CD14-positive monocyte (primary cell): Measurements from ENCODE around the gene ESYT1. TPM values are rescaled to one million over a fixed set of nuclear protein-coding genes. Genes with fewer than 3 reads are reported as not detected.

Source experiments
- DNase-seq, 3 donors: peaks; one replicate each; pipeline ENCODE4 v3.0.0-alpha.2; 2011 to 2022
- H2AFZ ChIP-seq: 2 replicates; pipeline ENCODE4 v1.6.0; 2012; ENCODE audit warnings: mild to moderate bottlenecking, low read depth, low read length, inconsistent platforms; ENCODE audit not compliant: insufficient read depth, poor library complexity, severe bottlenecking
- H3K27ac ChIP-seq, 2 donors: 1 replicate in 1 of 2; 2 replicates in 1 of 2; pipeline ENCODE4 v1.5.1; 2012 to 2013; ENCODE audit warnings: low read length in 2 of 2, control low read depth in 1 of 2, inconsistent platforms in 1 of 2, low read depth in 1 of 2, mild to moderate bottlenecking in 1 of 2
- H3K27me3 ChIP-seq, 2 donors: one replicate each; pipeline versions ENCODE4 v1.6.0 to v1.6.1; 2011 to 2013; ENCODE audit warnings: low read length in 2 of 2; ENCODE audit not compliant: control insufficient read depth in 2 of 2, insufficient read depth in 2 of 2
- H3K36me3 ChIP-seq, 2 donors: replicated peaks in 1 of 2; 1 replicate in 1 of 2; 2 replicates in 1 of 2; pipeline versions ENCODE4 v1.5.1 to v1.6.1; 2012 to 2013; ENCODE audit warnings: low read length in 2 of 2, control low read depth in 1 of 2, inconsistent platforms in 1 of 2, mild to moderate bottlenecking in 1 of 2; ENCODE audit not compliant: insufficient read depth in 2 of 2, control insufficient read depth in 1 of 2
- H3K4me1 ChIP-seq, 2 donors: 1 replicate in 1 of 2; 2 replicates in 1 of 2; pipeline versions ENCODE4 v1.5.1 to v1.6.1; 2012 to 2013; ENCODE audit warnings: low read length in 2 of 2, control low read depth in 1 of 2, inconsistent platforms in 1 of 2, mild to moderate bottlenecking in 1 of 2, moderate library complexity in 1 of 2; ENCODE audit not compliant: insufficient read depth in 2 of 2, control insufficient read depth in 1 of 2
- H3K4me2 ChIP-seq: replicated peaks from 2 replicates; pipeline ENCODE3; 2012; ENCODE audit warnings: low read length, moderate library complexity, mild to moderate bottlenecking; ENCODE audit not compliant: poor library complexity, severe bottlenecking; ENCODE audit errors: extremely low read depth
- H3K4me3 ChIP-seq, 3 experiments: fragments of 200-600 bp in 1 of 3; sonication (generic) in 1 of 3; replicated peaks in 1 of 3; 1 replicate in 2 of 3; 2 replicates in 1 of 3; pipeline ENCODE4 v1.5.1; 2011 to 2013; ENCODE audit warnings: low read length in 3 of 3, mild to moderate bottlenecking in 3 of 3, control low read depth in 2 of 3, low read depth in 2 of 3, inconsistent platforms in 1 of 3, moderate library complexity in 1 of 3
- H3K79me2 ChIP-seq: 2 replicates; pipeline ENCODE4 v1.6.0; 2012; ENCODE audit warnings: mild to moderate bottlenecking, control low read depth, inconsistent platforms, low read length, moderate library complexity; ENCODE audit not compliant: insufficient read depth
- H3K9ac ChIP-seq: 2 replicates; pipeline ENCODE4 v1.6.0; 2017; ENCODE audit warnings: low read length, mild to moderate bottlenecking; ENCODE audit not compliant: insufficient read depth, poor library complexity, severe bottlenecking
- H3K9me3 ChIP-seq, 2 donors: replicated peaks in 1 of 2; 1 replicate in 1 of 2; 2 replicates in 1 of 2; pipeline versions ENCODE4 v1.5.1 to v1.6.1; 2012 to 2013; ENCODE audit warnings: low read length in 2 of 2, control low read depth in 1 of 2; ENCODE audit not compliant: control insufficient read depth in 1 of 2, insufficient read depth in 1 of 2
- H4K20me1 ChIP-seq: 2 replicates; pipeline ENCODE4 v1.6.0; 2012; ENCODE audit warnings: mild to moderate bottlenecking, low read length, control low read depth, moderate library complexity; ENCODE audit not compliant: insufficient read depth
- H3K27ac Mint-ChIP-seq, 7 donors: one replicate each; pipeline ENCODE4 v1.8.0; 2020; ENCODE audit warnings: mild to moderate bottlenecking in 7 of 7, mixed read lengths in 7 of 7, moderate library complexity in 6 of 7, inconsistent platforms in 2 of 7
- H3K27me3 Mint-ChIP-seq, 3 donors: one replicate each; pipeline ENCODE4 v1.8.0; 2021 to 2022; ENCODE audit warnings: low read depth in 3 of 3, mild to moderate bottlenecking in 3 of 3, mixed read lengths in 3 of 3, moderate library complexity in 3 of 3, inconsistent platforms in 1 of 3
- H3K36me3 Mint-ChIP-seq, 2 donors: one replicate each; pipeline ENCODE4 v1.8.0; 2020; ENCODE audit warnings: mixed read lengths in 2 of 2, inconsistent platforms in 1 of 2, mild to moderate bottlenecking in 1 of 2
- H3K4me1 Mint-ChIP-seq: one replicate; pipeline ENCODE4 v1.8.0; 2020; ENCODE audit warnings: mild to moderate bottlenecking, mixed read lengths
- H3K4me3 Mint-ChIP-seq, 2 donors: one replicate each; pipeline ENCODE4 v1.8.0; 2020; ENCODE audit warnings: mild to moderate bottlenecking in 2 of 2, mixed read lengths in 2 of 2, moderate library complexity in 1 of 2
- H3K9me3 Mint-ChIP-seq, 7 donors: one replicate each; pipeline ENCODE4 v1.8.0; 2020 to 2022; ENCODE audit warnings: mixed read lengths in 7 of 7, mild to moderate bottlenecking in 6 of 7, moderate library complexity in 6 of 7, inconsistent platforms in 2 of 7
- WGBS: methylation state at CpG from one replicate; pipeline ENCODE4 v1.1.5; 2013; ENCODE audit warnings: missing lambda C conversion rate; ENCODE audit not compliant: insufficient coverage; 5-methylcytosine and 5-hydroxymethylcytosine counted together
- intact Hi-C, 2 donors: fragments of 100-400 bp; cut with micrococcal nuclease; formaldehyde crosslinking; loops; one replicate each; pipeline versions ENCODE4 v1.15.0 to v1.15.1; 2023
- polyA plus RNA-seq, 3 donors: library from polyadenylated mRNA; depleted of rRNA in 1 of 3; unstranded in 2 of 3; stranded (reverse) in 1 of 3; fragments of 300-500 nt in 2 of 3; fragments of >200 nt in 1 of 3; fragmentation: Illumina TruSeq in 2 of 3; gene quantifications; 1 replicate in 2 of 3; 2 replicates in 1 of 3; pipeline ENCODE4 v1.2.3, GENCODE V29; 2012 to 2021
- TF ChIP-seq, protein P1 (sequence below): fragments of 200-600 bp; IDR thresholded peaks from one replicate; pipeline ENCODE4 v1.8.0; 2022; ENCODE audit warnings: antibody characterized with exemption, mild to moderate bottlenecking

ESYT1 gene
- polyA plus RNA-seq, 3 donors = 74.2 to 81.1 (median 74.6) TPM

- Histone ChIP-seq H3K4me2 (no peak overlapping the region), H3K27ac (no peak overlapping the region), H3K9ac (no peak overlapping the region), H3K4me1 (peaks cover 37 to 43% of the 10 kb centered on the region in 2 donors), H3K79me2 (peaks cover 29% of the 10 kb centered on the region), H3K4me3 (no peak overlapping the region), H2AFZ (no peak overlapping the region), H4K20me1 (no peaks in the 10 kb centered on the region), H3K27me3 (no peaks in the 10 kb centered on the region), H3K9me3 (no peaks in the 10 kb centered on the region), H3K36me3 (peaks cover 43 to 57% of the 10 kb centered on the region in 2 donors)
- TF ChIP-seq, protein P1, sequence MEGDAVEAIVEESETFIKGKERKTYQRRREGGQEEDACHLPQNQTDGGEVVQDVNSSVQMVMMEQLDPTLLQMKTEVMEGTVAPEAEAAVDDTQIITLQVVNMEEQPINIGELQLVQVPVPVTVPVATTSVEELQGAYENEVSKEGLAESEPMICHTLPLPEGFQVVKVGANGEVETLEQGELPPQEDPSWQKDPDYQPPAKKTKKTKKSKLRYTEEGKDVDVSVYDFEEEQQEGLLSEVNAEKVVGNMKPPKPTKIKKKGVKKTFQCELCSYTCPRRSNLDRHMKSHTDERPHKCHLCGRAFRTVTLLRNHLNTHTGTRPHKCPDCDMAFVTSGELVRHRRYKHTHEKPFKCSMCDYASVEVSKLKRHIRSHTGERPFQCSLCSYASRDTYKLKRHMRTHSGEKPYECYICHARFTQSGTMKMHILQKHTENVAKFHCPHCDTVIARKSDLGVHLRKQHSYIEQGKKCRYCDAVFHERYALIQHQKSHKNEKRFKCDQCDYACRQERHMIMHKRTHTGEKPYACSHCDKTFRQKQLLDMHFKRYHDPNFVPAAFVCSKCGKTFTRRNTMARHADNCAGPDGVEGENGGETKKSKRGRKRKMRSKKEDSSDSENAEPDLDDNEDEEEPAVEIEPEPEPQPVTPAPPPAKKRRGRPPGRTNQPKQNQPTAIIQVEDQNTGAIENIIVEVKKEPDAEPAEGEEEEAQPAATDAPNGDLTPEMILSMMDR = no peak
- Mint-ChIP-seq H3K27ac (peak overlapping the region in 1 of 7 donors; percentile 11), H3K9me3 (peaks cover 0 to 4% (median 0%) of the 10 kb centered on the region in 7 donors), H3K4me1 (peaks cover 43% of the 10 kb centered on the region), H3K27me3 (peaks cover 0 to 6% (median 1%) of the 10 kb centered on the region in 3 donors), H3K4me3 (no peak overlapping the region), H3K36me3 (peaks cover 47 to 53% of the 10 kb centered on the region in 2 donors)
- intact Hi-C loops = no loop called here
- no peak for DNase-seq
- WGBS = 100% methylated on average over 1 of the region's 4 CpGs
Observed at GRCh38 chr12:56130876-56131275, 2.8 kb downstream of the ESYT1 start.

- H4K20me1 ChIP-seq = no peaks in the 10 kb centered on the region
- no peak overlapping the region for H3K9ac ChIP-seq
- peaks cover 4 to 5% of the 10 kb centered on the region in 2 donors for H3K4me1 ChIP-seq
- peaks cover 78 to 97% of the 10 kb centered on the region in 2 donors for H3K36me3 ChIP-seq
- Mint-ChIP-seq H3K4me1 (peaks cover 6% of the 10 kb centered on the region), H3K27ac (no peak overlapping the region), H3K27me3 (peaks cover 0 to 4% (median 2%) of the 10 kb centered on the region in 3 donors), H3K36me3 (peaks cover 84 to 93% of the 10 kb centered on the region in 2 donors), H3K9me3 (peaks cover 0 to 4% (median 0%) of the 10 kb centered on the region in 7 donors), H3K4me3 (no peak overlapping the region)
- H2AFZ ChIP-seq = no peak overlapping the region
- H3K27me3 ChIP-seq = no peaks in the 10 kb centered on the region
- no CpG with 5 or more reads among the region's 6 CpGs for WGBS
- no peaks in the 10 kb centered on the region for H3K9me3 ChIP-seq
- intact Hi-C loops = no loop called here
- no peak overlapping the region for H3K4me2 ChIP-seq
- no peak overlapping the region for H3K27ac ChIP-seq
- DNase-seq = no peak
- H3K79me2 ChIP-seq = peaks cover 11% of the 10 kb centered on the region
- TF ChIP-seq, protein P1 = no peak
- no peak overlapping the region for H3K4me3 ChIP-seq
Observed at GRCh38 chr12:56134897-56135296, 6.8 kb downstream of the ESYT1 start.
